Bronchus fibroblast of lung (primary cell): ENCODE measurements around the gene DIMT1. TPM values are rescaled to one million over a fixed set of nuclear protein-coding genes. Genes with fewer than 3 reads are reported as not detected.

Source experiments
- total RNA-seq: library from RNA; depleted of rRNA; stranded (reverse); fragments of >200 nt; gene quantifications from 2 replicates; pipeline ENCODE4 v1.2.3, GENCODE V29; 2015

DIMT1 gene
- total RNA-seq: 33.0 and 35.1 TPM in 2 replicates

GRCh38 chr5:62403411-62404250 is at the start of gene DIMT1:
Gene DIMT1 (minus strand): TSS chr5:62403905. CDS start chr5:62403772, 133 bp downstream.

GRCh38 chr5:62412549-62413329 is 9.0 kb upstream of the DIMT1 start, which contains the start of gene IPO11:
Gene IPO11 (plus strand): TSS chr5:62412763. CDS start chr5:62437280, 24,517 bp downstream.

Other genes starting within 250 kb of the DIMT1 start
- 28.5 and 34.0 TPM in 2 replicates for gene KIF2A, start 97.7 kb downstream of the DIMT1 start, total RNA-seq
- gene IPO11, start 8.9 kb upstream of the DIMT1 start, total RNA-seq: 14.1 and 14.3 TPM in 2 replicates
- gene LRRC70, start 174.9 kb upstream of the DIMT1 start, total RNA-seq: 0.17 and 0.30 TPM in 2 replicates